IPS DF 4.7 (cell line): Measurements from ENCODE around the gene NF1.

Experiments
- DNase-seq: peaks from one replicate; pipeline ENCODE4 v3.0.0-alpha.2; 2013; ENCODE audit warnings: low spot score; ENCODE audit errors: extremely low read depth

Gene NF1

DNA sequence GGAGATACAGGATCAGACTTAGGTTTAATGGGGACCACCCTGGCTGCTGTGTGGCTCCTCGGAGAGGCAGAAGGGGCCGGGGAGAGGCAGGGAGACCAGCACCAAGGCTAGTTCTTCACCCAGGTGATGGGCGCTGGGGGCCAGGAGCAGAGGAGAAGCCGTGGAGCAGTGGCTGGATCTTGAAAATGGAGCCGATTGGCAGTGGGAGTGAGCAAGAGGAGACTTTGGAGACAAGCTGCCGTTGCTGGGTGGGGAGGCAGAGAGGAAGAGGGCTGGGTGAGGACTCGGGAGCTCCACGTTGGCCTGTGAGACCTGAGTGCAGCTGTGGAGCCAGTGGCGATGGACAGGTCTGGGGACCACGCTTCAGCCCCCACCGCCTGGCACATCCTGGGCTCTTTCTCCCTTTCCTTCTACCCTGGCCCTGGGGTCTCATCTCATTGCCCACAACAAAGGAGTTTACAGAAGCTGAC is 305.7 kb downstream of the NF1 start:
- DNase-seq = no peak

GRCh38 chr17:31401456-31402254 is 306.9 kb downstream of the NF1 start:
- DNase-seq = no peak

GRCh38 chr17:31404028-31404949 is 309.5 kb downstream of the NF1 start:
- DNase-seq = no peak

DNA sequence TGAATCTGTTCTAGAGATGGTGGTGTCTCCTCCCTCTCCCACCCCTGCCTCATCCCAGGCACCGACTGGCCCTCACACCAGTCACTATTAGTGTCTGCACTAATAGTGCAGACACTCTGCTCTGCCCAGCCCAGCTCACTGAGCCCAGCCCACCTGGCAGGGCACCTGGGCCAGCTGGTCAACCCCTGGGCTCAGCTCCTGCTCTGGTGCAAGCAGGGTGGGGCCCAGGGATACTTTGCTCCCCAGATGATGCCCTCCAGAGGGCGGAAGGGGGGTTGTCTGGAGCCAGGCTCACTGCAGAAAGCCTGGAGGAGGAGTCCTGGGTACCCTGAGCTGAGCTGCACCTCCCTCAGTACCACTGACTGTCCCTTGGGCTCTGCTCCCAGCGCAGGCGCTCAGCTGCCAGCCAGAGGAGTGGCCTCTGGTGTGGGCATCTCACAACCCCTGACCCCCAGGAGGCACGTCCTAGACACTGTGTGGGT is 311.2 kb downstream of the NF1 start:
- no peak for DNase-seq

- no peak for DNase-seq
Observed at GRCh38 chr17:31408586-31408985, 313.8 kb downstream of the NF1 start.

GRCh38 chr17:31411707-31412285 is 317.0 kb downstream of the NF1 start:
- no peak for DNase-seq

DNA sequence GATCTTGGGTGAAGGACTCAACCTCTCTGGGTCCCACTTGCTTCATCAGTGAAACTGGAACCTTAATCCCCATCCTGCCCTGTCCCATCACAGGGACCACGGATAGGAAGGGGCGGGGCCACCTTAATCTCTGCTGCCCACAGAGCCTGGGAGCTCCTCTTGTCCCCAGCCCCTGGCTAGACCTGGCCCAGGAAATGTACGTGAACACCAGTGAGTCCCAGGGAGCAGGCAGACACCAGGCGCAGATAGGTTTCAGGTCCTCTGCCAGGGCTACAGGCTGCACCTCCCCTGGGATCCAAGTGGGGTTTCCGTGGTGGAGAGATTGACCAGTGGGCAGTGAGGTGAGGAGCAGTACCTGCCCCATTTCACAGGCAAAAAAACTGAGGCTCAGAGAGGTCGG is 317.7 kb downstream of the NF1 start:
- DNase-seq = no peak

GRCh38 chr17:31413081-31413799 is 318.5 kb downstream of the NF1 start:
- DNase-seq = no peak

- DNase-seq = no peak
Observed at GRCh38 chr17:31413874-31414549, 319.2 kb downstream of the NF1 start.

DNA sequence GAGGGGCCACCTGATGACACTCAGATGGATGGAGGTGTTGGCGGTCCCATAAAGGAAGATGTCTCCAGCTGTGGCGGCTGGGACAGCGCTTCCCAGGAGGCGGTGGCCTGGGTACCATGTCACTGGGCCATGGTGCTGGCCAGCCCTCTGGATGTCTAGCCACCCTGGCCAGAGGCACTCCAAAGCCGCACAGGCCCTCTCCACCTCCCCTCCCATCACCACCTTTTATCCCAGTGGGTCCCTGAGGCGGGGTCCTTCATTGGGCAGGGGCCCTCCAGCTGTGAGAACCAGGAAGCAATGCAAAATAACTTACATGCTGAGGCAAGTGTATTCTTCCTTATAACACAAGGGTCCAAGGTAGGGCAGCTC is 319.8 kb downstream of the NF1 start:
- DNase-seq = no peak

- no peak for DNase-seq
Observed at GRCh38 chr17:31415004-31415454, 320.3 kb downstream of the NF1 start.

GRCh38 chr17:31415640-31416502 is 321.1 kb downstream of the NF1 start:
- no peak for DNase-seq

DNA sequence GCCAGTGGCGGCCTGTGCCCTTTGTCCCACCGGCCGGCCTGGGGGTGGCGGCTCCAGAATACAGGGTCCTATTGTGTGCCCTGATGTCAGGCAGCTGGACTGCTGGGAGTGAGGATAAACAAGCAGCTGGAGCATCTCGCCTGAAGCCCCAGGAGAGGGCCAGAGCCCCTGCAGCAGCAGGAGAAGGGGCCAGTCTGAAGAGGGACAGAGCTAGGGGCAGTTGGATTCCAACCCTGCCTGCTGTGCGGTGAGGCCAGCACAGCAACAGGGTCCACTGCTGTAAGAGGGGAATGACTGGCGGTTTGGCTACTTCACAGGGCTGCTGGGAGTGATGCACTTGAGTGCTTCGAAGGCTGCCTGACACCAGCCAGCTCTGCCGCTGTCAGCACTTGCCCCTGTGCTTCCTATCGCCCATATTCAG is 321.7 kb downstream of the NF1 start:
- no peak for DNase-seq

GRCh38 chr17:31417051-31417792 is 322.4 kb downstream of the NF1 start:
- no peak for DNase-seq

DNA sequence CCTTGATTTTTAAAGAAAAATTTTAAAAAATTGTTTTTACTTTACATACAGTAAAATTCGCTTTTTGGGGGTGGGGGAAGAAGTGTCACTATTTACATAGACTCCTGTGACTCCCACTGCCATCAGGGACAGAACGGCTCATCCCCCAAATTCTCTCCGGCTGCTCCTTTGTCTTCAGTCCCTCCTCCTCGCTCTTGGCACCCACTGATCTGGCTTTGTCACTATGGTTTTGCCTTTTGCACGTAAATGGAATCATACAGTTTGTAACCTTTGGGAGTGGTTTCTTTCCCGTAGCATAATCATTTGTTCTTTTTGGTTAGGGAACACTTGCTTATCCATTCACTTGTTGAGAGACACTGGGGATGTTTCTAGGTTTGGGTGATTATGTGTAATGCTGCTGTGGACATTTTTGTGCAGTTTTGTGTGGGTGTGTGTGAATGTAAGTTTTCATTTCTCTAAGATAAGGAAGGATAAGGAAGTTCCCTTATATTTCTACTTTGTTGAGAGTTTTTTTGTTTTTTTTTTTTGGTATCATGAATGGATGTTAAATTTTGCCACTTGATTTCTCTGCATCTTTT is 324.1 kb downstream of the NF1 start:
- no peak for DNase-seq

GRCh38 chr17:31422443-31422842 is 327.7 kb downstream of the NF1 start:
- DNase-seq = no peak

DNA sequence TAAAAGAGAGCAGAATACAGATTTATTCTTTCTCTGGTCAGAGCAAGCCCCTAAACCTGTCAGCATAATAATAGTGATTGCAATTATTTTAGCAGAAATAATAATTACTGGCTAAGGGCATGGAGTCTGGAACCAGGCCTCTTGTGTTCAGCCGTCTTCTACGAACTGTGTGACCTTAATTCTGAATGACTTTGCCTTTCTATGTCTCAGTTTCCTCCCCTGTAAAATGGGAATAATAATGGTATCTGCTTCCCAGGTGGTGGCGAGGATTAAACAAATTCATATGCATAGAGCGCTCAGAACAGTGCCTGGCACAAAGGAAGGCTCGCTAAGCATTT is 330.1 kb downstream of the NF1 start:
- no peak for DNase-seq

GRCh38 chr17:31425282-31426040 is 330.7 kb downstream of the NF1 start:
- no peak for DNase-seq
